Fibroblast of villous mesenchyme (primary cell): ENCODE results near the gene MARCHF3. TPM values are rescaled to one million over a fixed set of nuclear protein-coding genes. Genes with fewer than 3 reads are reported as not detected.

Experiments
- DNase-seq: peaks from one replicate; pipeline ENCODE4 v3.0.0-alpha.2; 2010; ENCODE audit warnings: low read depth
- H3K4me3 ChIP-seq: 2 replicates; pipeline ENCODE4 v1.5.1; 2011; ENCODE audit warnings: low read depth, mild to moderate bottlenecking, low read length
- CTCF ChIP-seq: IDR thresholded peaks from 2 replicates; pipeline ENCODE4 v1.5.1; 2012; ENCODE audit warnings: low read depth, mild to moderate bottlenecking, low read length; ENCODE audit not compliant: insufficient read depth
- total RNA-seq: library from RNA; depleted of rRNA; stranded (reverse); fragments of >200 nt; gene quantifications from 2 replicates; pipeline ENCODE4 v1.2.3, GENCODE V29; 2012

MARCHF3 gene
- total RNA-seq, 1 donor: 10.4 TPM

GRCh38 chr5:127051591-127051990 lies 21.2 kb upstream of the MARCHF3 start:
- no peak for DNase-seq
- no peak overlapping the region for H3K4me3 ChIP-seq
- no peak for TF ChIP-seq CTCF

- DNase-seq: no peak
- no peak overlapping the region for H3K4me3 ChIP-seq
- TF ChIP-seq CTCF: no peak
Observed at GRCh38 chr5:127046343-127047072, 16.1 kb upstream of the MARCHF3 start.

GRCh38 chr5:127042593-127042992 lies 12.2 kb upstream of the MARCHF3 start:
- no peak overlapping the region for H3K4me3 ChIP-seq
- peak; percentile 39 for TF ChIP-seq CTCF
- peak; percentile 30 for DNase-seq

- H3K4me3 ChIP-seq: no peak overlapping the region
- peak; percentile 31 for DNase-seq
- no peak for TF ChIP-seq CTCF
Observed at GRCh38 chr5:127041571-127041970, 11.2 kb upstream of the MARCHF3 start.

- peak; percentile 13 for DNase-seq
- no peak overlapping the region for H3K4me3 ChIP-seq
- TF ChIP-seq CTCF: no peak
Observed at GRCh38 chr5:127040796-127041520, 10.6 kb upstream of the MARCHF3 start.

GRCh38 chr5:127038550-127038949 lies 8.2 kb upstream of the MARCHF3 start:
- no peak for TF ChIP-seq CTCF
- H3K4me3 ChIP-seq: no peak overlapping the region
- DNase-seq: no peak

- no peak for TF ChIP-seq CTCF
- H3K4me3 ChIP-seq: no peak overlapping the region
- no peak for DNase-seq
Observed at GRCh38 chr5:127031863-127032232, 1.5 kb upstream of the MARCHF3 start.
